AG08395 (cell line): ENCODE results near the gene NEAT1.
A peak's percentile ranks its signal among the peaks of the same experiment; 100 is the strongest.

Experiments used
- DNase-seq: peaks from one replicate; pipeline ENCODE4 v3.0.0; 2012; ENCODE audit warnings: mixed read lengths, low spot score

Gene NEAT1

DNA sequence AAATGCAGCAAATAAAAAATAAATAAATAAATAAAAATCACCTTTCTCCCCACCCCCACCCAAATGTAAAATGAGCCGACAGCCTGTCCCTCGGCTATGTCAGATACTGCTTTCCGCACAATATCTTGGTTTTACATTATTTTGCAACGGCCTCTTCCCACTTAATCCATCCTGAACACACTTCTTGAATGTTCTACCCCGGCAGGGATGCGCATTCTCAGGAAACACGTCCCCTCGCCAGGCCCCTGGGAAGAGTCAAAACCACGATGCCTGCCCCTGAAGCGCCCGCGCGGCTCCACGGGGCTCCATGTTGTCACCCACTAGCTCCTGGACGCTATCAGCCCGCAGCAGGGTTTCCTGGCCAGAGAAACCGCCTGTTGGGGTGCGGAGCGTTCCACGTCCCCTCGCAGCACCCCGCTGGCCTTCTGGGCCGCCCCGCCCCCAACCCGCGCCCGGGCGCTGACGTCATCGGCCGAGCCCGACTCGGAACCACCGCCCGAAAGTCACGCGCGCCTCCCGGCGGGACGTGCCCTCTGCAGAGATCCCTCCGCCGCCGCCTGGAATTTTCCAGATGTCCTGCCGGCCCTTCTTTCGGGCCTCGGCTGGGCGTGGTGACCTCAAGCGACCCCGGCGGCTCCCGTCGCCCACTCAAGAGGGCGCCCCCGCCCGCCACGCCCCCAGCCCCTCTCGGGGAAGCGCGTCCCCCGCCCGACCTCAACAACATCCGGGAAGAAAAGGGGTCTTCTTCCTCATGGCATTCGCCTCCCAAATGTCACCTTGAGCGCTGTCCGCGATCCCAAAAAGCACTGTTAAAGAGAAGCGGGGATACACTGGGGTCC lies 585 bp upstream of the NEAT1 start:
- DNase-seq, result peak; percentile 80

DNA sequence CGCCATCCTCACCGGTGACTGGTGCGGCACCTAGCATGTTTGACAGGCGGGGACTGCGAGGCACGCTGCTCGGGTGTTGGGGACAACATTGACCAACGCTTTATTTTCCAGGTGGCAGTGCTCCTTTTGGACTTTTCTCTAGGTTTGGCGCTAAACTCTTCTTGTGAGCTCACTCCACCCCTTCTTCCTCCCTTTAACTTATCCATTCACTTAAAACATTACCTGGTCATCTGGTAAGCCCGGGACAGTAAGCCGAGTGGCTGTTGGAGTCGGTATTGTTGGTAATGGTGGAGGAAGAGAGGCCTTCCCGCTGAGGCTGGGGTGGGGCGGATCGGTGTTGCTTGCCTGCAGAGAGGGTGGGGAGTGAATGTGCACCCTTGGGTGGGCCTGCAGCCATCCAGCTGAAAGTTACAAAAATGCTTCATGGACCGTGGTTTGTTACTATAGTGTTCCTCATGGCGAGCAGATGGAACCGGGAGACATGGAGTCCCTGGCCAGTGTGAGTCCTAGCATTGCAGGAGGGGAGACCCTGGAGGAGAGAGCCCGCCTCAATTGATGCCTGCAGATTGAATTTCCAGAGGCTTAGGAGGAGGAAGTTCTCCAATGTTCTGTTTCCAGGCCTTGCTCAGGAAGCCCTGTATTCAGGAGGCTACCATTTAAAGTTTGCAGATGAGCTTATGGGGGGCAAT lies 1.1 kb downstream of the NEAT1 start:
- no peak for DNase-seq

DNA sequence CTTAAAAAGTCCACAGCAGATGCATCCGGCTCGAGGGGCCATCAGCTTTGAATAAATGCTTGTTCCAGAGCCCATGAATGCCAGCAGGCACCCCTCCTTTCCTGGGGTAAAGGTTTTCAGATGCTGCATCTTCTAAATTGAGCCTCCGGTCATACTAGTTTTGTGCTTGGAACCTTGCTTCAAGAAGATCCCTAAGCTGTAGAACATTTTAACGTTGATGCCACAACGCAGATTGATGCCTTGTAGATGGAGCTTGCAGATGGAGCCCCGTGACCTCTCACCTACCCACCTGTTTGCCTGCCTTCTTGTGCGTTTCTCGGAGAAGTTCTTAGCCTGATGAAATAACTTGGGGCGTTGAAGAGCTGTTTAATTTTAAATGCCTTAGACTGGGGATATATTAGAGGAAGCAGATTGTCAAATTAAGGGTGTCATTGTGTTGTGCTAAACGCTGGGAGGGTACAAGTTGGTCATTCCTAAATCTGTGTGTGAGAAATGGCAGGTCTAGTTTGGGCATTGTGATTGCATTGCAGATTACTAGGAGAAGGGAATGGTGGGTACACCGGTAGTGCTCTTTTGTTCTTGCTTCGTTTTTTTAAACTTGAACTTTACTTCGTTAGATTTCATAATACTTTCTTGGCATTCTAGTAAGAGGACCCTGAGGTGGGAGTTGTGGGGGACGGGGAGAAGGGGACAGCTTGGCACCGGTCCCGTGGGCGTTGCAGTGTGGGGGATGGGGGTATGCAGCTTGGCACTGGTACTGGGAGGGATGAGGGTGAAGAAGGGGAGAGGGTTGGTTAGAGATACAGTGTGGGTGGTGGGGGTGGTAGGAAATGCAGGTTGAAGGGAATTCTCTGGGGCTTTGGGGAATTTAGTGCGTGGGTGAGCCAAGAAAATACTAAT lies 1.9 kb downstream of the NEAT1 start:
- no peak for DNase-seq

DNA sequence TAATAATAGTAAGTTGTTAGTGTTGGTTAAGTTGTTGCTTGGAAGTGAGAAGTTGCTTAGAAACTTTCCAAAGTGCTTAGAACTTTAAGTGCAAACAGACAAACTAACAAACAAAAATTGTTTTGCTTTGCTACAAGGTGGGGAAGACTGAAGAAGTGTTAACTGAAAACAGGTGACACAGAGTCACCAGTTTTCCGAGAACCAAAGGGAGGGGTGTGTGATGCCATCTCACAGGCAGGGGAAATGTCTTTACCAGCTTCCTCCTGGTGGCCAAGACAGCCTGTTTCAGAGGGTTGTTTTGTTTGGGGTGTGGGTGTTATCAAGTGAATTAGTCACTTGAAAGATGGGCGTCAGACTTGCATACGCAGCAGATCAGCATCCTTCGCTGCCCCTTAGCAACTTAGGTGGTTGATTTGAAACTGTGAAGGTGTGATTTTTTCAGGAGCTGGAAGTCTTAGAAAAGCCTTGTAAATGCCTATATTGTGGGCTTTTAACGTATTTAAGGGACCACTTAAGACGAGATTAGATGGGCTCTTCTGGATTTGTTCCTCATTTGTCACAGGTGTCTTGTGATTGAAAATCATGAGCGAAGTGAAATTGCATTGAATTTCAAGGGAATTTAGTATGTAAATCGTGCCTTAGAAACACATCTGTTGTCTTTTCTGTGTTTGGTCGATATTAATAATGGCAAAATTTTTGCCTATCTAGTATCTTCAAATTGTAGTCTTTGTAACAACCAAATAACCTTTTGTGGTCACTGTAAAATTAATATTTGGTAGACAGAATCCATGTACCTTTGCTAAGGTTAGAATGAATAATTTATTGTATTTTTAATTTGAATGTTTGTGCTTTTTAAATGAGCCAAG lies 2.7 kb downstream of the NEAT1 start:
- no peak for DNase-seq

DNA sequence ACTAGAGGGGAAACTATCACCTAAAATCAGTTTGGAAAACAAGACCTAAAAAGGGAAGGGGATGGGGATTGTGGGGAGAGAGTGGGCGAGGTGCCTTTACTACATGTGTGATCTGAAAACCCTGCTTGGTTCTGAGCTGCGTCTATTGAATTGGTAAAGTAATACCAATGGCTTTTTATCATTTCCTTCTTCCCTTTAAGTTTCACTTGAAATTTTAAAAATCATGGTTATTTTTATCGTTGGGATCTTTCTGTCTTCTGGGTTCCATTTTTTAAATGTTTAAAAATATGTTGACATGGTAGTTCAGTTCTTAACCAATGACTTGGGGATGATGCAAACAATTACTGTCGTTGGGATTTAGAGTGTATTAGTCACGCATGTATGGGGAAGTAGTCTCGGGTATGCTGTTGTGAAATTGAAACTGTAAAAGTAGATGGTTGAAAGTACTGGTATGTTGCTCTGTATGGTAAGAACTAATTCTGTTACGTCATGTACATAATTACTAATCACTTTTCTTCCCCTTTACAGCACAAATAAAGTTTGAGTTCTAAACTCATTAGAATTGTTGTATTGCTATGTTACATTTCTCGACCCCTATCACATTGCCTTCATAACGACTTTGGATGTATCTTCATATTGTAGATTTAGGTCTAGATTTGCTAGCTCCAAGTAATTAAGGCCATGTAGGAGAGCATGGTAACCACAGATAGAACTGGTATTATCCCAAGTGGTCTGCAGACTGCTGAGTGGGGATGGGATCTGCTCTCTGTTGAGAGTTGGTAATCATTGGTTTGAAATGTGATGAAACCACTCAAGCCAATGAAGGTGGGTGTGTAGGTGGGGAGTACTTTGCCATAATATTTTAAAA lies 3.6 kb downstream of the NEAT1 start:
- DNase-seq, result no peak

DNA sequence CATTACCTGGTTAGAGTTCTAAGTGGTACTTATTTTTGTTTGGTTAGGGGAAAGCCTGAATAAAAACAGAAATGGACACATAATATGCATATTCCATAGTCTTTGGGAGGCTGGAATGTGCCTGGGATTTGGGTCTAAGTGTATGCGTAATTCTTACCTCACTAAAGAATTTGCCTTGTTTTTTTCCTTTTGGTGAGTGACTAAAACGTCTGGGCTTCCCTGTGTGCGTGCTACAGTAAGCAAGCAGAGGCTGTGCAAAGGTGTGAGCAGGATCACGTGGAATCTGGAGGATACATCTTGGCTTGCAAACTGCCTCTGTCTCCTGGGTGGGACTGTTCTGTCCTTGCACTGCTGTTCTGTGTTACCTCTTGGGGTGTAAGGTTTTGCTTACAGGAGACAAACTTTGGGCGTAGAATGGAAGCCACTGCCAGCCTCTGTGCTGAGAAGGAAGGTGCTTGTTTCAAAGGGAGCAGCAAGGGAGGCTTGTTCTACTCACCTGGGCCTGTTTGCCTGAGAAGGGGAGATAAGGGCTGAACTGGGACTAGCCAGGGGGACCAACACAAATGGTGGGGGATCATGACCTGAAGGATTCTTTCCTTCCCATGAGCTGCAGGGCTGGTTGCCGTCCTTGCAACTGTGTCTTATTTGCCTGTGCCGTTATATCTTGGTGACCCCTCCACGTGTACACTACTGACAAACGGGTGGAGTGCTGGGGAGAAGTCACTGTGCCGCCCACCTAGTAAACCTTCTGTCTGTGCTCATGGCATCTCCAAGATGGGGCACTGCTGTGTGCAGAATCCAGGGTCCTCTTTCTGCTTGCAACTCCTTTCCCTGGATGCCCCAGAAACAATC lies 4.5 kb downstream of the NEAT1 start:
- no peak for DNase-seq

DNA sequence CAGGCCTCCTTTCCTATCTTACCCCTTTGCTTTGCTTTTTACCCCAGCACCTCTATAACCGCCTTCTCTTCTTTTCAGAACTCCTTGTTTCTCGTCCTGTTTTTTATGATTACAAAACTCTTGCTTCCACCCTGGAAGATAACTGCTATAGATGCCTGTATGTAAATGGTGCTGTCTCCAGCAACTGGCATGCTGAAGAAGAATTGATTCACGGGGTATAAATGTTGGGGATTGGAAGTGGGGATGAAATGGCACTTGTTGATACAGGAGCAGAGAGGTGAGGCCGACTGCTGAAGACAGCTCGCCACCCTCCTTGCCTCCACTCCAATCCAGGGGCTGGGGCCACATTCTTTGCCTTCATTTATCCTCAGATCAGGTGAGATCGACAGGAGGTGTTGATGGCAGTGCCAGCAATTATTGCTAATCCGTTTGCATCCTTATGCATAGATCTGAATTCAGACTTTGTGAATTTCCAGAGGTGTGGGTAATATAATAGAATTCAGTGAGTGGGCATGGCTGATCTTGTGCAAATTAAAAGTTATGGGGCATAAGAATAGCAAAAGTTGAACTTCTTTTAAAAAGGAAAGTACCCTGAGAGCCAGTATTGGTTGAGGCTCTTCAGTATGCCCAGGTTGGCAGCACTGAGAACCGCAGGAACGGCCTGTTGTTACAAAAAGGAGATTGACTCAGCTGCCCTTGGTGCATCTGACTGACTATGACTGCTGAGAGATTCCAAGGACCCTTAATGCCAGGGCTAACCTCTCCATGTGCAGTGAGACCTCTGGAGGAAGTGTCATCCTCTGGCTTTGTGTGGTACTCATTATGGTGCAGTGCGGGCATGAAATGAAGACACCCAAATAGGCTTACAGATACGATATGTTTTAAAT lies 5.3 kb downstream of the NEAT1 start:
- no peak for DNase-seq

DNA sequence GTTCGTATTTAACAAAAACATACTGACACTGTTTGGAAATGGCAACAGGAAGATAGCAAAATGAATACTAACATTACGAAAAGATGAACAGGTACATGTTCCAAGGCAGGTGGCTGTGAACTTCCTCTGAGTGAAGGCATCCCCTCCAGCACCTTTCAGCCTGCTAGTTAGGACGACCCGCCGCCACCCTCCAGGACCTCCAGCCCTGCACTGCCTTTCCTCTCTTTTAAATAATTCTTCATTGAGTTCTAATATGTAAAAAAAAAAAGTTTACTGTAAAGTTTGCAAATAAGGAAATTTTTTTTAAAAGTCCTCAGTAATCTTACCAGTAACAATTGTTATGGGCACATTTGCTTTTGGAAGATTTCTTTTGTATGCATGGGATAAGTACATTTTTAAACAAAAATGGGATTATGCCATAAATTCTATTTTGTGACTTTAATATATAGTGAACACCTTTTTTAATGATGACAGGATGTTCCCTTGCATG lies 6.0 kb downstream of the NEAT1 start:
- no peak for DNase-seq

DNA sequence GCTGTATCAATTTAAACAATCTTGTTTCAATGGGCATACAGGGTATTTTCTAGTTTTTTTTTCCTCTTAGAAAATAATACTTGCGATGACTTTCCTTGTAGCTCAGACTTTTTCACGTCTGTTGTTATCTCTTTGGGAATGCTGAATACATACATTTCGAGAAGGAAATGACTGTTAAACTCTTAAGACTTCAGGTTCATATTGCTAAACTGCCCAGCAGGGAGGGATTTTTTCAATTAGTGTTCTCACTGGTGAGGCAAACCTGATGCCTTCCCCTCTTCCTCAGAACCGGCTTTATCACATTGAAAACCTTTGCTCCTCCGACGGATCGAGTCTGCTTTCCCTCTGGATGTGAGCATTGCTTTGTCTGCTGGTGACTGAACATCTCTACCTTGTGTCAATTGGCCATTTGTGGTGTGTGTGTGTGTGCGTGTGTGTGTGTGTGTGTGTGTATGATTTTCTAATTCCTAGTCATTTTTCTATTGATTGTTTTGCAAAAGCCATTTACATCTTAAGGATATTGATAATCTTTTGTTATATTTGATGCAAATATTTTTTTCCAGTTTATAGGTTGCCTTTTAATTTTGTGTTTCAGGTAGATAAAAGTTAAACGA lies 6.6 kb downstream of the NEAT1 start:
- DNase-seq, result no peak

DNA sequence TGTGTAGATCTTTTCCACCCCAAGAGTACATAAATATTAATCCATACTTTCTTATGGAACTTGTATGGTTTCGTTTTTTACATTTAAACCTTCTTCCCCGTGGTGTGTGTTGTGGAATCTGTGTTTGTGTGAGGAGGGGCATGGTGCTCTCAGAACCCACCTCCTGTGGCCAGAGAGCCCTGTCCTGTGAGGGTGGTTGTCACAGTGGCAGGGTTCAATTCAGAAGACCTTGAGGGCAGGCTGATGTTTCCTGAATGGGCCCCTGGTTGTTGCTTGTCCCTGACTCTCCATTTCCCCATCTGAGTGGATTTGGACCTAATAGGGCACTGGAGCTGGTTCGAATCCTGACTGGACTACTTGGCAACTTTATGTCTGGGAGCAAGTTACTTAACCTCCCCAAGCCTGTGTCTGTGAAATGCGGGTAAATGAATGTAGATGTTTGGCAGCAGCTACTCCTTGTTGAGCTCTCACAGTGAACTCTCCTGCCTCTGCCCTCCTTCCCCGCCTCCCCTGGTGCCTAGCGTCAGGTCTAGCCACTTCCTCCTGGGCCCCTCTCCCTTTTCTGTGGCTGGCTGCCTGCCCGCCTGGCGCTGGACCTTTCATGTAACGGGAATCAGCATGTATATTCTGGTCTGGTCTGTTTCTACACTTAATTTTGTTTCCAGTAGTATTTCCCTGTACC lies 7.3 kb downstream of the NEAT1 start:
- peak; percentile 38 for DNase-seq

DNA sequence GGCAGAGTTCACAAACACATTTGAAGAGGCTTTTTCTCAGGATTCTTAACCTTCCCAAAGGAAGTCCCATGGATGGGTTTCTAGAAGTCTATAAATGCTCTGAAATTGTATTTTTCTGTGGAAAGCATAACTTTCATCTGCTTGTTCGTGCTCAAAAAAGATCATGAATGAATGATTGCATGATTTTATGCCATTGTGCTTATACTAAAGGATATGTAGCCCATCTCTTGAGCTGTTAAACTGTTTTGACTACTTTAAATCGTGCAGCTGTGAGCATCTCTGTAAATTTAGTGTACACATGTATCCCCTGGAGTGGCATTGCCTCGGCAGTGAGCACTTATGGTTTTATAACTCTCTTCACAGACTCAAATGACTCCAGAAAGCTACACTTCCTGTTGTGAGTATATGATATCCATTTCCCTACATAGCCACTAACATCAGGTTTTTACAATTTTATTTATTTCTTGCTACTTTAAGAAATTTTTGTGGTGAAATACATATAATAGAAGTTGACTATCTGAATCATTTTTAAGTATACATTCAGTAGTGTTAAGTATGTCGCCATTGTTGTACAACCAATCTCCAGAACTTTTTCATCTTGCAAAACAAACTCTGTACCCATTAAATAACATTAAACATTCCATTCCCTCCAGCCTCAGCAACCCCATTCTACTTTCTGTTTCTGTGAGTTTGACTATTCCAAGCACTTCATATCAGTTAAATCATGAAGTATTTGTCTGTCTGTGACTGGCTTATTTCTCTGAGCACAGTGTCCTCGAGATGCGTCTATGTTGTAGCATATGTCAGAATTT lies 8.0 kb downstream of the NEAT1 start:
- DNase-seq, result no peak

DNA sequence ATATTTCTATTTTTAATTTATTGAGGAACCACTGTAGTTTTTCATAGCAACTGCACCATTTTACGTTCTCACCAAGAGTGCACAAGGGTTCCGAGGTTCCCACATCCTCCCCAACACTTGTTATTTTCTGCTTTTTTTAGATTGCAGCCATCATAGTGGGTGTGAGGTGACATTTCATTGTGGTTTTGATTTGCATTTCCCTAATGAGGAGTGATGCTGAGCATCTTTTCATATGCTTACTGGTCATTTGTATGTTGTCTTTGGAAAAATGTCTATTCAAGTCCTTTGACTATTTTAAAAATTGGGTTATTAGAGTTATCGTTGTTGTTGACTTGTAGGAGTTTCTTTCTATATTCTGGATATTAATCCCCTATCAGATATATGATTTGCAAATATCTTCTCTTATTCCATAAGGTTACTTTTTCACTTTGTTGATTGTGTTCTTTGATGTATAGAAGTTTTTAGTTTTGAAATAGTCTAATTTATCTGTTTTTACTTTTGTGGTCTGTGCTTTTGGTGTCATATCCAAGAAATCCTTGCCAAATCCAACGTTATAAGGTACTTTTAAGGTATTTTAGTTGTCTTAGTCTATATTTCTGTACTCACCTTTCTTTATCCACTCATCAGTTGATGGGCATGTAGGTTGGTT lies 9.0 kb downstream of the NEAT1 start:
- no peak for DNase-seq

DNA sequence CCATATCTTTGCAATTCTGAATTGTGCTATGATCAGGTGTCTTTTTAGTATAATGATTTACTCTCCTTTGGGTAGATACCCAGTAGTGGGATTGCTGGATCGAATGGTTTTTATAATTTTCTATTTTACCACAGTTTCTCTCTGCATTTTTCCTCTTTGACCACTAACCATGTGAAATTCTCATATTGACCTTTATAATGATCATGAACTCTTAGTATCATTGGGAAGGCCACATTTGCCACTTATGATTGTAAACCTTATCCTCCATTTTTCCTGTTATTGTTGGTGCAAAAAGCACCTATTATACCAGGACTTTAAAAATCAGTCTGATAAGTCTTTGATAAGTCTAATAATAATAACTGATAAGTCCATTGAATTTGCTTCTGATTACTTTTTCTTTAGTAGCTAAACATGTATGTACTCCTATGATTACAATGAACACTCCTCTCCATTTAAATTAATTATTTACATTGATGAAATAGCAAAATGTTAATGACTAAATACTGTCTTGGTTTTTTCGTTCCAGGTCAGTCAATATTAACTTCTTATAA lies 9.6 kb downstream of the NEAT1 start:
- DNase-seq, result no peak

DNA sequence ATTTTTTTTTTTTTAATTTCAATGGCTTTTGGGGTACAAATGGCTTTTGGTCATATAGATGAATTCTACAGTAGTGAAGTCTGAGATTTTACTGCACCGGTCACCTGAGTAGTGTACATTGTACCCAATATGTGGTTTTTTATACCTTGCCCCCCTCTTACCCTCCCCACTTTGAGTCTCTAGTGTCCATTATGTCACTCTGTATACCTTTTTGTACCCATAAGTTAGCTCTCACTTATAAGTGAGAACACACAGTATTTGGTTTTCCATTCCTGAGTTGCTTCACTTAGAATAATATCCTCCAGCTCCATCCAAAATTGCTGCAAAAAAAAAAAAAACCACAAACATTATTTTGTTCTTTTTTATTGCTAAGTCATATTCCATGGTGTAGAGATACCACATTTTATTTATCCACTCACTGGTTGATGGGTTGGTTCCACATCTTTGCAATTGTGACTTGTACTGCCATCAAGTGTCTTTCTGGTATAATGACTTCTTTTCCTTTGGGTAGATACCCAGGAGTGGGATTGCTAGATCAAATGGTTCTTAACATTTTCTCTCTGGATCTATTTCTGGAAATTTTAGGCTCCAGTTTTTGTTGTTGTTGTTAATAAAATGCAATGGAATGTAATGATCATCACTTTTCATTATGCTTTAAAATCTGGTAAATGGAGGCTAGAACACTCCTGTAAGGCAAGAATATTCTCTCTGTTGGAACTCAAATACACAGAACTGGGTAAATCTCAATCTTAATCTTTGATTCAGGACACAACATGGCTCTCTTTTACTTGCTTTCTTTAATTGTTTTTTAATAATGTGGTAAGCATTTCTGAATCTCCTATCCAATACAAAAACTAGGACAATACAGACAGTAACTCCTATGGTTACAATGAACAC lies 10.3 kb downstream of the NEAT1 start:
- DNase-seq, result no peak

DNA sequence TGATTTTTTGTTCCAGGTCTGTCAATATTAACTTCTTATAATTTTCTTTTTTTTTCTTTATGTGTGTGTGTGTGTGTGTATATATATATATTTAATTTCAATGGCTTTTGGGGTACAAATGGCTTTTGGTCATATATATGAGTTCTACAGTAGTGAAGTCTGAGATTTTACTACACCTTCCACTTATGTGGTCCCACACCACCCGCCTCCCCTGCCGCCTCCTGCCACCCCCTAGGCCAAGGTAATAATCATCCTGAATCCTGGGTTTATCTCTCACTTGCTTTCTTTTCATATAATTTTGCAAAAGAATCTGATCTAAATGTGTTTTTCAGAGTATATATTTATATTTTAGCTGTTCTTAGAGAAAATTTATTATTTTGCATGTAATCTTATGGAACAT lies 11.1 kb downstream of the NEAT1 start:
- DNase-seq, result no peak
